GM18507 (cell line): ENCODE data around the gene SIX2.
A peak's percentile ranks its signal among the peaks of the same experiment; 100 is the strongest.

Experiments
- DNase-seq: peaks from one replicate; pipeline ENCODE4 v3.0.0; 2011; ENCODE audit warnings: low read depth; ENCODE audit not compliant: insufficient read length; ENCODE audit errors: extremely low spot score
- FAIRE-seq: peaks from 2 replicates; lab custom pipeline; 2011; peaks lifted over from hg19 to GRCh38; lab: Jason Lieb, UNC

SIX2 gene

DNA sequence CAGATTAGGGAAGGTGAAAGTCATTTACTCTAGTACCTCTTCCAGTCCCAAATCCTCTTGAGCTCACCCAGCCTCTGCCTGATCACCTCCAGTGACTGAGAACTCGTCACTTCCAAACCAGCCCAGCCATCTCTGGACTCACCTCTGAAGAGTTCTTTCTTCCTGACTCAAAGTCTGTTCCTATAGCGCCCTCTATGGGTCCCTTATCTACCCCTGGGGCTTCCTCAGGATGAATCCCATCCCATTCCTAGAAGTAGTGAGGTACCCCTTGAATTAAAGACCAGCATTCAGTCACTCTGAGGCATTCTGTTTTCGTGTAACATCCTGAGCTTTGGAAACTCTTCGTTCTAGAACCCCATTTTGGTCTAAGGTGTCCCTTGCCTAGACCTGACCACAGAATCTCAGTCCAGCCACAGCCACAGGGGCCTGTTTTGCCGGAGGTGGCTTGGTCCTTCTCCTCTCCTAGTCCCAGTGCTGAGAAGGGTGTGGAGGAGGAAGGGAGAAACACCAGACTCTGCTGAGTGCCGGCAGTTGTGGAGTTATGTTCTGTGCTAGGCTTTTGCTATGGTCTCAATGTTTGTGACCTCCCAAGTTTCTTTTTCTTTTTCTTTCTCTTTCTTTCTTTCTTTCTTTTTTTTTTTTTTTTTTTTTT lies 35.1 kb downstream of the SIX2 start:
- DNase-seq: no peak
- no peak for FAIRE-seq

GRCh38 chr2:44972771-44973535 lies 36.3 kb downstream of the SIX2 start:
- DNase-seq (no peak), FAIRE-seq (no peak)

DNA sequence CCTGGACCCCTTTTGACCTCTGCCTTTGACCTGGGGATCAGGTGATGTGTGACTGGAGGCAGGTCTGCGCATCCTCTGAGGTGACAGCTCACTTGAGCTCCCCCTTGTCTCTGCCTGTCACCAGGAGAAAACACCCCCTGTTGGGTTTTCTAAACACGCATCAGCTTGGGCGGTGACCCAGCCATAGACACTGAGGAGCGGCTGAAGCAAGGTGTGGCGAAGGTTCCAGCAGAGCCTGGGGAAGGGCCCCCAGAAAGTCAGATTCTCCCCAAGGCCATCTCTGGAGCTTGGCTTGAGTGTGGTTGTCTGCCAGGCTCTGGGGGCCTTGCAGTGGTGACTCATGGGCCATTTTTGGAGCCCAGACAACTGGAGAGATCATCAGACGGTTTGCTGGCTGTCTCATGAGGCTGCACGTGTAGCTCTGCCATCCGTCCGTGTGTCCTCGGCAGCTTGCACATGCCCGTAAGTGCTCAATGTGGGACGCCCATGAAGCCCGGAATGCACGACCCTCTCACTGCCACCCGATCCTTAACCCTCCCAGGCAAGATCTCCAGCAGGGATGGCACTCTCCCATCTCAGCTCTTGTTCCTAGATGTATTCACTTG lies 38.3 kb downstream of the SIX2 start:
- no peak for FAIRE-seq
- no peak for DNase-seq

DNA sequence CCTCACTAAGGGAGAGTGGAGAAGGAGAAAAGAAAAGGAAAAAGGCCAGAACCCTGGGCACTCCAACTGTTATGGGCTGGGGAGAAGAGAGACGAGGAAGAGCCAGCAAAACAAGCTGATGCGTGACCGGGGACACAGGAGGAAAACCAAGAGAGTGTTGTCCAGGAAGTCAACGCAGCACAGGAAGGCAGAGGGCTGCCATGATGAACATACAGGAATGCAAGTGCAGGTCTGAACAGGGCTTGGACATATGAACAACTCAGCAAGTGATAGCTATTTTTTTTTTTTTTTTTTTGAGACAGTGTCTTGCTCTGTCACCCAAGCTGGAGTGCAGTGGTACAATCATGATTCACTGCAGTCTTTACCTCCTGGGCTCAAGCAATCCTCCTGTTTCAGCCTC lies 39.3 kb downstream of the SIX2 start:
- DNase-seq (no peak), FAIRE-seq (no peak)

- no peak for DNase-seq
- no peak for FAIRE-seq
Observed at GRCh38 chr2:44967727-44968432, 41.4 kb downstream of the SIX2 start.

- FAIRE-seq (no peak), DNase-seq (no peak)
Observed at GRCh38 chr2:44967056-44967455, 42.2 kb downstream of the SIX2 start.

- no peak for DNase-seq
- FAIRE-seq: no peak
Observed at GRCh38 chr2:44965684-44966083, 43.6 kb downstream of the SIX2 start.

GRCh38 chr2:44964752-44965236 lies 44.5 kb downstream of the SIX2 start:
- FAIRE-seq (no peak), DNase-seq (no peak)

- no peak for FAIRE-seq
Observed at GRCh38 chr2:44962176-44962695, 47.0 kb downstream of the SIX2 start.

DNA sequence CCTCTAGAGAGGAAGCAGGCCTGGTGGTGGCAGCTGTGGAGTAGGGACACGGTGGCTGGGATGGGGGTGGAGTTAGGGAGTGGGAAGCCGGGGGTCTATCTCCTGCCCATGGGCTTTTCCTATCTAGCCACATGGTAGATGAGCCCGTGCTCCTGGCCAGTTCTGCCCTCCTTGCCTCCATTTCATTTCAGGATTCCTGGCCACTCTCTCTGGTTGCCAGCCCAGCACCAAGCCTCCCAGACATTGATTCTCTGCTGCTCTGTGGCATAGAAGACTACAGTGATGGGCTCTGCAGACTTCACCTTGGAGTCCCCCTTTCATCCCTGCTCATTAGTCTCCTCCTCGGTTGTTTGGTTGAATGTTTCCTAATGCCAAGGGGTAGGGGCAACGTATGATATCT lies 48.4 kb downstream of the SIX2 start:
- DNase-seq: no peak
- no peak for FAIRE-seq

More at GRCh38 chr2:44962176-44962695, 47.0 kb downstream of the SIX2 start:
- DNase-seq: no peak

DNA sequence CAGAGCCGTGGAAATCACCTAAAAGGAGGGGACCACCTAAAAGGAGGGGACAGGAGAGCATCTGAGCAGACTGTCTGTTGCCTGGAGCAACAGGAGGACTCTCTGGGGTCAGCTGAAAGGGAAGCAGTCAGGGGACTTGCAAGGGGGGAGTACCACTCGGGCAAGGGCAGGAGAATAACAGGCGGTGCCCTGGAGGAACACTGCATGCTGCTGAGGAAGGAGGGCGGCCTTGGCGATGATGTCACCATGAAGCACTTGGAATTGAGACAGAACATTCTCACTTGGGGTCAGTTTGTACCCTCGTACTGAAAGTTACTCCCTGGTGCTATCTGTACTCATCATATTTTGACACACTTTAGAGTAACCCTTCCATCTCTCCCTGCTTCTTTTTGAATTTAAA lies 49.4 kb downstream of the SIX2 start:
- DNase-seq (no peak), FAIRE-seq (no peak)

- FAIRE-seq (no peak), DNase-seq (no peak)
Observed at GRCh38 chr2:44957656-44958327, 51.5 kb downstream of the SIX2 start.

- FAIRE-seq: no peak
- DNase-seq: no peak
Observed at GRCh38 chr2:44956843-44957242, 52.4 kb downstream of the SIX2 start.

DNA sequence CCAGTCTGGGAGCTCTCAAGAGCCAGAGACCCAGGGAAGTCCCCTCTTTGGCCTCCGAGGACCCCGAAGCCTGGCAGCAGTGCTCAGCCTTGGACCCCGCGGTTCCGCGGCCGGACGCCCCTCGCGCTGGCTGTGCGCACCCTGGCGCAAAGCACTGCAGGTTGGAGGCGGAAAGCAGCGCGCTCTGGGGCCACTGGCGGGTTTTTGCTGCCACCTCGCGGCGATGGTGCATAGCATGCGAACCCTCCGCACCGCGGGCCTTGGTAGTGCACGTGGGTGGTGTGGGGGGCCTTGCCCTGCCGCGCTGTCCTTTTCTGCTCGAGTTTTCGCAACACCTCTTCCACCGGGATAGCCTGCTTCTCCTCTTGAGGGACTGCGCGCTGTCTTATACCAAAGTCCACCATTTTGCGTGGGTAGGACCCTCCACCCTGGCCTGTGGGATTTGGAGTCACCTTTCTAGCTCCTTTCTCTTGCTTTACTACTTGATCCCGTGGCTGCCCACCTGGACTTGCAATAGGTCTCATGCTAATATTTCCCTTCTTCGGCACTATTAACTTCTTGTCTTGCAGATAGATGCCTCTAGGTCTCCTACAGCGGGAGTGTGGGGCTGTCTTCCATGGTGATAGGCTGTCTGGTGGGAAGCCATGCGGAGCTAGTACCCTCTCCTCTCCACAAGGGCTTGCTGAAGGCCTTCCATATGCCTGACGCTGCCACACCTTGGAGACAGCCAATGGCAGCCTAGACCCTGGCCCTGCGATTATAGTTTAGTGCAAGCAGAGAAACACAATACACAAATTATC lies 53.5 kb downstream of the SIX2 start:
- FAIRE-seq (no peak), DNase-seq (peak; percentile 72)
